Measurements from ENCODE around the gene AK3. TPM values are rescaled to one million over a fixed set of nuclear protein-coding genes. Genes with fewer than 3 reads are reported as not detected.

Gene AK3
- total RNA-seq, 1 experiment from 2014 or later, result 41.5 TPM

GRCh38 chr9:4768681-4769080 lies 27.7 kb upstream of the AK3 start:
- Histone ChIP-seq H3K4me1 (ENCODE audit: insufficient read depth, low read length) (no peaks in the 10 kb centered on the region; the same call in 1 of the 2 replicates), H4K5ac (ENCODE audit: insufficient read length, low read depth, low read length) (no peak overlapping the region), H3K56ac (ENCODE audit: insufficient read length, low read depth, low read length) (no peak overlapping the region), H2AK5ac (ENCODE audit: insufficient read length, low read length) (no peak overlapping the region), H3K27me3 (ENCODE audit: insufficient read depth, low read length) (no peaks in the 10 kb centered on the region), H3K23me2 (ENCODE audit: insufficient read length, low read depth, low read length, poor library complexity, severe bottlenecking) (no peaks in the 10 kb centered on the region), H4K91ac (ENCODE audit: insufficient read length, low read depth, low read length) (no peak overlapping the region), H2BK20ac (ENCODE audit: low read depth, low read length, poor library complexity, severe bottlenecking) (no peak overlapping the region), H2BK5ac (ENCODE audit: insufficient read length, low read length) (no peak overlapping the region), H2AFZ (ENCODE audit: low read length) (no peak overlapping the region), H2BK120ac (ENCODE audit: low read depth, low read length, poor library complexity, severe bottlenecking) (no peak overlapping the region), H2BK15ac (ENCODE audit: low read depth, low read length) (no peak overlapping the region), H3K79me1 (ENCODE audit: insufficient read depth, low read depth, low read length, poor library complexity, severe bottlenecking) (no peaks in the 10 kb centered on the region), H3K9me3 (ENCODE audit: control insufficient read depth, low read depth, low read length) (no peaks in the 10 kb centered on the region), H3K23ac (ENCODE audit: insufficient read length, low read depth, low read length) (no peak overlapping the region), H3T11ph (ENCODE audit: low read length) (no peak overlapping the region), H2BK12ac (ENCODE audit: insufficient read length, low read depth, low read length) (no peak overlapping the region), H3K4ac (ENCODE audit: low read depth, low read length) (no peak overlapping the region), H3K18ac (ENCODE audit: insufficient read length, low read depth, low read length) (no peak overlapping the region), H4K20me1 (ENCODE audit: control insufficient read depth, insufficient read depth, insufficient read length) (no peaks in the 10 kb centered on the region), H3K27ac (ENCODE audit: insufficient read length, low read depth, low read length) (no peak overlapping the region), H3K9ac (ENCODE audit: extremely low read depth, insufficient read length, low read length) (no peak overlapping the region), H4K8ac (replicated peaks; ENCODE audit: insufficient read length, low read depth, low read length) (no peak overlapping the region), H3K79me2 (ENCODE audit: insufficient read depth, low read length) (no peaks in the 10 kb centered on the region), H3K14ac (ENCODE audit: insufficient read depth, low read length) (no peak overlapping the region; the same call in 1 of the 2 replicates), H3K4me2 (ENCODE audit: insufficient read depth, insufficient read length, low read length) (no peak overlapping the region)
- H3K4me3 Mint-ChIP-seq, result no peak overlapping the region
- no peak for TF ChIP-seq CTCF (conservative IDR thresholded peaks at IDR 0.05)
- no peak for DNase-seq
- H3K27me3 Mint-ChIP-seq (ENCODE audit: low read depth), result no peaks in the 10 kb centered on the region
- no peaks in the 10 kb centered on the region for H3K9me3 Mint-ChIP-seq
- peaks cover under 1 to 1% of the 10 kb centered on the region in 2 experiments for H3K4me1 Mint-ChIP-seq
- H3K36me3 Mint-ChIP-seq (ENCODE audit: insufficient read depth in 1 of 3, low read depth in 3 of 3), result no peaks in the 10 kb centered on the region
- peak overlapping the region in 1 of 3 experiments; percentile 34; a peak in 1 of 7 replicates for H3K27ac Mint-ChIP-seq
